Endothelial cell of umbilical vein (primary cell): ENCODE data around the gene EDEM3. TPM values are rescaled to one million over a fixed set of nuclear protein-coding genes. Genes with fewer than 3 reads are reported as not detected.

Experiments used
- BruUV-seq: library from RNA; stranded (reverse); fragments of 400-500 nt; replicated peaks from 2 replicates; lab custom pipeline; 2021; lab: Mats Ljungman, UMichigan
- CTCF ChIA-PET: fragments of 300-600, 350-600 bp; sonication (Branson Sonifier 250); formaldehyde crosslinking; loops from one replicate; lab custom pipeline; 2021; ENCODE audit warnings: antibody characterized with exemption, inconsistent platforms; lab: Charles Lee
- POLR2A ChIA-PET: fragments of 300-600, 350-600 bp; sonication (Branson Sonifier 250); formaldehyde crosslinking; loops from one replicate; lab custom pipeline; 2021; ENCODE audit warnings: antibody characterized with exemption, inconsistent platforms; lab: Charles Lee
- DNase-seq: peaks from one replicate; pipeline ENCODE4 v3.0.0-alpha.2; 2011; ENCODE audit warnings: low read depth, low spot score
- FAIRE-seq: peaks from 2 replicates; lab custom pipeline; 2011; peaks lifted over from hg19 to GRCh38; lab: Jason Lieb, UNC
- H2AFZ ChIP-seq: 2 replicates; pipeline ENCODE4 v1.6.0; 2012; ENCODE audit warnings: low read depth, low read length, control low read depth, inconsistent platforms
- H3K27ac ChIP-seq: 2 replicates; pipeline ENCODE4 v1.5.1; 2011; ENCODE audit warnings: low read depth, mild to moderate bottlenecking, control low read depth, low read length, moderate library complexity; ENCODE audit not compliant: insufficient read depth
- H3K27me3 ChIP-seq, 2 experiments: 2 replicates each; pipeline versions ENCODE4 v1.6.0 to v1.6.1; 2011; ENCODE audit warnings: low read length in 2 of 2, mixed read lengths in 1 of 2; ENCODE audit not compliant: control insufficient read depth in 2 of 2, insufficient read depth in 2 of 2
- H3K36me3 ChIP-seq, 2 experiments: 2 replicates in 1 of 2; 3 replicates in 1 of 2; pipeline ENCODE4 v1.5.1; 2011; ENCODE audit warnings: low read length in 2 of 2, mild to moderate bottlenecking in 1 of 2, moderate library complexity in 1 of 2; ENCODE audit not compliant: control insufficient read depth in 2 of 2, insufficient read depth in 2 of 2; ENCODE audit errors: extremely low read depth in 1 of 2
- H3K4me1 ChIP-seq: 3 replicates; pipeline ENCODE4 v1.5.1; 2011; ENCODE audit warnings: mild to moderate bottlenecking, low read length; ENCODE audit not compliant: control insufficient read depth, insufficient read depth; ENCODE audit errors: extremely low read depth
- H3K4me2 ChIP-seq: 2 replicates; pipeline ENCODE4 v1.6.1; 2011; ENCODE audit warnings: low read length, control low read depth, mixed read lengths; ENCODE audit not compliant: insufficient read depth
- H3K4me3 ChIP-seq, 3 experiments: fragments of 200-600 bp in 1 of 3; sonication (generic), shearing (Covaris generic) in 1 of 3; replicated peaks in 1 of 3; 2 replicates each; pipeline ENCODE4 v1.5.1; 2011 to 2016; ENCODE audit warnings: control low read depth in 3 of 3, low read length in 3 of 3, mild to moderate bottlenecking in 2 of 3, inconsistent platforms in 1 of 3, low read depth in 1 of 3, moderate library complexity in 1 of 3; ENCODE audit not compliant: insufficient read depth in 1 of 3
- H3K79me2 ChIP-seq: 2 replicates; pipeline ENCODE4 v1.6.0; 2012; ENCODE audit warnings: low read length, inconsistent platforms; ENCODE audit not compliant: control insufficient read depth, insufficient read depth
- H3K9ac ChIP-seq: replicated peaks from 2 replicates; pipeline ENCODE3; 2011; ENCODE audit warnings: low read length, control low read depth; ENCODE audit not compliant: insufficient read depth; ENCODE audit errors: extremely low read depth
- H3K9me1 ChIP-seq: replicated peaks from 3 replicates; pipeline ENCODE4 v1.6.0; 2011; ENCODE audit warnings: mild to moderate bottlenecking, low read length; ENCODE audit not compliant: control insufficient read depth, insufficient read depth; ENCODE audit errors: extremely low read depth
- H3K9me3 ChIP-seq: replicated peaks from 2 replicates; pipeline ENCODE4 v1.5.1; 2012; ENCODE audit warnings: low read length, inconsistent platforms; ENCODE audit not compliant: control insufficient read depth, insufficient read depth
- H4K20me1 ChIP-seq: replicated peaks from 2 replicates; pipeline ENCODE3; 2011; ENCODE audit warnings: mild to moderate bottlenecking, low read length; ENCODE audit not compliant: control insufficient read depth, insufficient read depth; ENCODE audit errors: extremely low read depth
- EZH2 ChIP-seq: IDR thresholded peaks from 2 replicates; pipeline ENCODE4 v1.6.1; 2012; ENCODE audit warnings: borderline replicate concordance, low read depth, mild to moderate bottlenecking, moderate library complexity, low read length, inconsistent platforms; ENCODE audit not compliant: severe bottlenecking
- FOS ChIP-seq: IDR thresholded peaks from 2 replicates; pipeline ENCODE4 v1.6.1; 2011; ENCODE audit warnings: mild to moderate bottlenecking, low read length, moderate library complexity, borderline replicate concordance; ENCODE audit not compliant: insufficient read depth
- GATA2 ChIP-seq: IDR thresholded peaks from 2 replicates; pipeline ENCODE4 v1.7.0; 2011; ENCODE audit warnings: low read depth, mild to moderate bottlenecking, moderate library complexity, mixed read lengths, low read length; ENCODE audit not compliant: insufficient read length, insufficient read depth
- JUN ChIP-seq: IDR thresholded peaks from 2 replicates; pipeline ENCODE4 v1.6.1; 2011; ENCODE audit warnings: borderline replicate concordance, low read depth; ENCODE audit not compliant: insufficient read length, insufficient read depth
- MYC ChIP-seq: IDR thresholded peaks from one replicate; pipeline ENCODE4 v1.6.1; 2011; ENCODE audit warnings: mild to moderate bottlenecking, low read depth, low read length
- POLR2A ChIP-seq: IDR thresholded peaks from 2 replicates; pipeline ENCODE4 v1.6.1; 2012; ENCODE audit warnings: low read depth, mild to moderate bottlenecking, control low read depth, low read length
- POLR2AphosphoS5 ChIP-seq: IDR thresholded peaks from 2 replicates; pipeline ENCODE4 v1.6.1; 2012; ENCODE audit warnings: low read depth, mild to moderate bottlenecking, control low read depth, low read length, moderate library complexity; ENCODE audit not compliant: insufficient read depth
- dilution Hi-C: fragments of 300-500 bp; cut with MboI; formaldehyde crosslinking; loops from one replicate; pipeline ENCODE4 v1.15.0; 2019; ENCODE audit warnings: low sequenced_read_pairs; ENCODE audit not compliant: extremely low pct_ligation_motif_present
- intact Hi-C: fragments of 100-400 bp; cut with micrococcal nuclease; formaldehyde crosslinking; loops from one replicate; pipeline ENCODE4 v1.10.0; 2022
- polyA plus RNA-seq, 4 experiments: library from polyadenylated mRNA; depleted of rRNA in 3 of 4; stranded (reverse) in 3 of 4; unstranded in 1 of 4; fragments of >200 nt; gene quantifications; 2 replicates each; pipeline versions ENCODE4 v1.2.1 to v1.2.3, GENCODE V29; 2011 to 2012; ENCODE audit warnings: missing spikeins in 1 of 4
- total RNA-seq: library from RNA; stranded (reverse); gene quantifications from 2 replicates; pipeline ENCODE4 v1.2.3, GENCODE V29; 2021
- TF ChIP-seq, protein P1 (sequence below): IDR thresholded peaks from 2 replicates; pipeline ENCODE4 v1.6.1; 2011; ENCODE audit not compliant: insufficient read depth, insufficient read length
- TF ChIP-seq, protein P2 (sequence below), 2 donors: IDR thresholded peaks; 1 replicate in 1 of 2; 2 replicates in 1 of 2; pipeline ENCODE4 v1.5.1; 2011; ENCODE audit warnings: low read length in 2 of 2, mild to moderate bottlenecking in 2 of 2, moderate library complexity in 2 of 2, control low read depth in 1 of 2, inconsistent platforms in 1 of 2, low read depth in 1 of 2; ENCODE audit not compliant: insufficient read depth in 1 of 2; ENCODE audit errors: extremely low read depth in 1 of 2

The EDEM3 gene
- total and polyA plus RNA-seq, 2 donors (not counting 3 experiments of a cell fraction or from before 2014, with no cell fraction given): 6.6 to 26.3 TPM

DNA sequence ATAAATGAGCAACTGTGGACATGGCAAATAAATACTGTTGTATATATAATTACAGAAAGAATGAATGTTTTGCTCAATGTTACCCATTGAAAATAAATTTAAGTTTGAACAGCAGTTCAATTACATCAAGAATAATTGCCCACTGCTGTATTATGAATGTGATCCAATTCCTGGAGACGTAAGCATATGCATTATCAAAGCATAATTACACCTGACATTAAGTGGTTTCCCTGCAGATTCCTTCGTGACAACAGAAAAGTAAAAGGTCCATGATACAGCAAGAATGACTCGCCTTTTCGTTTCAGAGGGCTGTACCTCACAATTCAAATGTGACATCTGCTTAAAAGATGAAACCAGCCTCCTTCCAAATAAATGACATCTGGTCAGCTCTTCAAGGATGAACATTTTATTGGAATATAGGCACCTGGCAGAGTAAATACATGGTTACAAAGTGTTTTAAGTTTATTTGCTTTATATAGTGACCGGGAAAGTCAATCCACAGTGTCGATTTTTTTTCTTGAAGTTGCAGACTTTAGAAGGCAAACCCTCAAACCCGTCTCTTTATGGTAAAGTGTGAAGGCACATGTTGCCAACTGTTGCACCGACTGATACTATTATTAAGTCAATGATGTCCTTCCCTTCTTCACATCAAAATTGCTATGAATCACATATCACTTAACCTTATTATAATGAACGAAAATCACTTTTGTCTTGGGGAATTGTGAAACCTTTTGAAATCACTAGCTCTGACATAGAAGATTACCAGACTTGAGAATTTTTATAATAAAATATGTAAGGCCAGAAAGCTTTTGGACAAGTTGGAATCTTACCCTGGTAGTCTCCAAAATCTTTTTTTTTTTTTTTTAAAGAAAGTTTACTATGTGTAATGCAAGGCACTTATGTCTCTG lies 36.2 kb upstream of the EDEM3 start:
- dilution Hi-C loops (no loop called here), intact Hi-C loops (no loop called here)
- no peaks in the 10 kb centered on the region for H3K27me3 ChIP-seq
- no peaks in the 10 kb centered on the region for H3K36me3 ChIP-seq
- no peak for TF ChIP-seq POLR2AphosphoS5
- TF ChIP-seq GATA2: no peak
- TF ChIP-seq, protein P1, sequence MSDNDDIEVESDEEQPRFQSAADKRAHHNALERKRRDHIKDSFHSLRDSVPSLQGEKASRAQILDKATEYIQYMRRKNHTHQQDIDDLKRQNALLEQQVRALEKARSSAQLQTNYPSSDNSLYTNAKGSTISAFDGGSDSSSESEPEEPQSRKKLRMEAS: no peak
- TF ChIP-seq POLR2A: no peak
- TF ChIP-seq, protein P2, sequence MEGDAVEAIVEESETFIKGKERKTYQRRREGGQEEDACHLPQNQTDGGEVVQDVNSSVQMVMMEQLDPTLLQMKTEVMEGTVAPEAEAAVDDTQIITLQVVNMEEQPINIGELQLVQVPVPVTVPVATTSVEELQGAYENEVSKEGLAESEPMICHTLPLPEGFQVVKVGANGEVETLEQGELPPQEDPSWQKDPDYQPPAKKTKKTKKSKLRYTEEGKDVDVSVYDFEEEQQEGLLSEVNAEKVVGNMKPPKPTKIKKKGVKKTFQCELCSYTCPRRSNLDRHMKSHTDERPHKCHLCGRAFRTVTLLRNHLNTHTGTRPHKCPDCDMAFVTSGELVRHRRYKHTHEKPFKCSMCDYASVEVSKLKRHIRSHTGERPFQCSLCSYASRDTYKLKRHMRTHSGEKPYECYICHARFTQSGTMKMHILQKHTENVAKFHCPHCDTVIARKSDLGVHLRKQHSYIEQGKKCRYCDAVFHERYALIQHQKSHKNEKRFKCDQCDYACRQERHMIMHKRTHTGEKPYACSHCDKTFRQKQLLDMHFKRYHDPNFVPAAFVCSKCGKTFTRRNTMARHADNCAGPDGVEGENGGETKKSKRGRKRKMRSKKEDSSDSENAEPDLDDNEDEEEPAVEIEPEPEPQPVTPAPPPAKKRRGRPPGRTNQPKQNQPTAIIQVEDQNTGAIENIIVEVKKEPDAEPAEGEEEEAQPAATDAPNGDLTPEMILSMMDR (IDR thresholded peaks at IDR 0.05; ENCODE audit: extremely low read depth in 1 of 2, insufficient read depth in 1 of 2, low read depth in 1 of 2, low read length in 2 of 2): no peak
- no peak for TF ChIP-seq JUN
- TF ChIP-seq MYC: no peak
- no peak for TF ChIP-seq FOS
- no peak for TF ChIP-seq EZH2
- POLR2A ChIA-PET: no interaction called here
- FAIRE-seq: no peak
- H3K4me3 ChIP-seq: no peak overlapping the region
- no peaks in the 10 kb centered on the region for H3K9me1 ChIP-seq
- BruUV-seq: no TSS peak
- H2AFZ ChIP-seq: no peak overlapping the region
- no peaks in the 10 kb centered on the region for H3K79me2 ChIP-seq
- DNase-seq: no peak
- H3K27ac ChIP-seq: no peak overlapping the region
- peaks cover 22% of the 10 kb centered on the region for H3K4me1 ChIP-seq
- no peaks in the 10 kb centered on the region for H3K9me3 ChIP-seq
- no peak overlapping the region for H3K9ac ChIP-seq
- no peak overlapping the region for H3K4me2 ChIP-seq
- CTCF ChIA-PET: interaction anchor here (1.1 to 1.7 kb wide), 4 partner anchors 11 to 37 kb away, joined by 3 to 9 read pairs (median 4); partner anchors contain the start of gene EDEM3
- H4K20me1 ChIP-seq: no peaks in the 10 kb centered on the region
